DLD1 (cell line): ENCODE results near the gene ICAM3.

Experiments
- in situ Hi-C: cut with HindIII; loops from 2 replicates; pipeline ENCODE4 v1.10.0; 2017; ENCODE audit warnings: low sequenced_read_pairs

Gene ICAM3

GRCh38 chr19:10321417-10321797 is 18.0 kb downstream of the ICAM3 start:
- in situ Hi-C loops, result no loop called here

GRCh38 chr19:10320602-10321416 is 18.6 kb downstream of the ICAM3 start:
- in situ Hi-C loops, result no loop called here

- in situ Hi-C loops, result no loop called here
Measured at GRCh38 chr19:10318807-10319682, 20.4 kb downstream of the ICAM3 start.

GRCh38 chr19:10317857-10318462 is 21.5 kb downstream of the ICAM3 start:
- in situ Hi-C loops, result no loop called here

- in situ Hi-C loops, result no loop called here
Measured at GRCh38 chr19:10317045-10317856, 22.2 kb downstream of the ICAM3 start.

GRCh38 chr19:10316229-10317044 is 23.0 kb downstream of the ICAM3 start:
- in situ Hi-C loops, result no loop called here

- in situ Hi-C loops, result no loop called here
Measured at GRCh38 chr19:10315335-10316214, 23.8 kb downstream of the ICAM3 start, which contains the start of gene FDX2. Gene FDX2 (minus strand): TSS chr19:10316015. CDS start chr19:10315996, 19 bp downstream.

GRCh38 chr19:10309423-10309822 is 30.0 kb downstream of the ICAM3 start, which contains the start of gene ZGLP1:
Gene ZGLP1 (minus strand): TSS chr19:10309815.
- in situ Hi-C loops, result no loop called here

- in situ Hi-C loops, result no loop called here
Measured at GRCh38 chr19:10306327-10306726, 33.1 kb downstream of the ICAM3 start.

- in situ Hi-C loops, result no loop called here
Measured at GRCh38 chr19:10305139-10305806, 34.2 kb downstream of the ICAM3 start.

GRCh38 chr19:10299545-10300458 is 39.6 kb downstream of the ICAM3 start:
- in situ Hi-C loops, result no loop called here

- in situ Hi-C loops, result no loop called here
Measured at GRCh38 chr19:10295847-10296591, 43.4 kb downstream of the ICAM3 start.

GRCh38 chr19:10295305-10295846 is 44.0 kb downstream of the ICAM3 start:
- in situ Hi-C loops, result no loop called here

- in situ Hi-C loops, result no loop called here
Measured at GRCh38 chr19:10294368-10294697, 45.1 kb downstream of the ICAM3 start.

GRCh38 chr19:10293637-10294367 is 45.6 kb downstream of the ICAM3 start:
- in situ Hi-C loops, result no loop called here
